ENCODE data around the gene CD8B.

Gene CD8B

GRCh38 chr2:86774862-86775261 lies 86.8 kb downstream of the CD8B start:
- DNase-seq (ENCODE audit: low spot score), result no peak

- no peak for DNase-seq (ENCODE audit: low spot score)
Observed at GRCh38 chr2:86772611-86773010, 89.1 kb downstream of the CD8B start.

GRCh38 chr2:86770816-86771301 lies 90.8 kb downstream of the CD8B start:
- no peak for DNase-seq (ENCODE audit: low spot score)

DNA sequence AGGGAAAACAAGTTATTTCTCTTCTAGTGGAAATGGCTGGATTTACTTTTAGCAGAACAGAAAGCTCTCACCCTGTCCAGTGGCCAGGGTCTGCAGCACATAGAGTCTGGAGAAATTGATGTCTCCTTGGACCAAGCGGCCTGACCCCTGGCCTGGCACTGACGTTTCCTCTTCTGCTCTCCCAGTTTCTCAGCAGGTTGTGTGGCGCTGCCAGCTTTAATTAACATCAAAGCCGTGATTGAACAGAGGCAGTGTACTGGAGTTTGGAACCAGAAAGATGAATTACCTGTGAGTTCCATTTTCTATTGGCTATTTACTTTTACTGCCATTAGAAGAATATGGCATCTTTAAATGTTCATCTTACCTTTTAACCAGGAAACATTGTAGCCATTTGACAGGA lies 91.8 kb downstream of the CD8B start:
- DNase-seq (ENCODE audit: low spot score), result no peak

GRCh38 chr2:86768189-86768949 lies 93.3 kb downstream of the CD8B start:
- no peak for DNase-seq (ENCODE audit: low spot score)
